A172 (cell line): ENCODE results near the gene GPR83. TPM values are rescaled to one million over a fixed set of nuclear protein-coding genes. Genes with fewer than 3 reads are reported as not detected.
"Not testable (repeated sequence)": the region's sequence is repeated elsewhere in the genome, so short reads cannot be mapped to it uniquely, and the experiment has no call there.

Source experiments
- DNase-seq: peaks from one replicate; pipeline ENCODE4 v3.0.0-alpha.2; 2015; ENCODE audit warnings: low spot score
- total RNA-seq: library from RNA; depleted of rRNA; stranded (reverse); fragments of >200 nt; shearing (Covaris generic); gene quantifications from 2 replicates; pipeline ENCODE4 v1.2.3, GENCODE V29; 2014; rRNA removed

GPR83 gene
- total RNA-seq, 1 experiment from 2014 or later: not detected

DNA sequence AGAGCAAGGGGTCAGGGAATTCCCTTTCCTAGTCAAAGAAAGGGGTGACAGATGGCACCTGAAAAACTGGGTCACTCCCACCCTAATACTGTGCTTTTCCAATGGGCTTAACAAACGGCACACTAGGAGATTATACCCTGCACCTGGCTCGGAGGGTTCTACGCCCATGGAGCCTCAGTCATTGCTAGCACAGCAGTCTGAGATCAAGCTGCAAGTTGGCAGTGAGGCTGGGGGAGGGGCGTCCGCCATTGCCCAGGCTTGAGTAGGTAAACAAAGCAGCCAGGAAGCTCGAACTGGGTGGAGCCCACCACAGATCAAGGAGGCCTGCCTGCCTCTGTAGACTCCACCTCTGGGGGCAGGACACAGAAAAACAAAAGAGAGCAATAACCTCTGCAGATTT is 30.6 kb downstream of the GPR83 start:
- DNase-seq: not testable (repeated sequence)

DNA sequence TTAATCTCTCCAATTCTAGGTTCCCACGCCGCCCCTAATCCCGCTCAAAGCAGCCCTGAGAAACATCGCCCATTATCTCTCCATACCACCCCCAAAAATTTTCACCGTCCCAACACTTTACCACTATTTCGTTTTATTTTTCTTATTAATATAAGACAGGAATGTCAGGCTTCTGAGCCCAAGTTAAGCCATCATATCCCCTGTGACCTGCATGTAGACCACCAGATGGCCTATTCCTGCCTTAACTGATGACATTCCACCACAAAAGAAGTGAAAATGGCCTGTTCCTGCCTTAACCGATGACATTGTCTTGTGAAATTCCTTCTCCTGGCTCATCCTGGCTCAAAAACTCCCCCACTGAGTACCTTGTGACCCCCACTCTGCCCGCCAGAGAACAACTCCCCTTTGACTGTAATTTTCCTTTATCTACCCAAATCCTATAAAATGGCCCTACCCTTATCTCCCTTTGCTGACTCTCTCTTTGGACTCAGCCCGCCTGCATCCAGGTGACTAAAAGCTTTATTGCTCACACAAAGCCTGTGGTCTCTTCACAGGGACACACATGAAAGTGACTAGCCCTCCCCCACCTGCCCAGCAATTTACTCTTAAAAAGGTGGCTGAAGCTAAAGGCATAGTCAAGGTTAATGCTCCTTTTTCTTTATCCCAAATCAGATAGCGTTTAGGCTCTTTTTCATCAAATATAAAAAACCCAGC is 50.2 kb downstream of the GPR83 start:
- DNase-seq: not testable (repeated sequence)

DNA sequence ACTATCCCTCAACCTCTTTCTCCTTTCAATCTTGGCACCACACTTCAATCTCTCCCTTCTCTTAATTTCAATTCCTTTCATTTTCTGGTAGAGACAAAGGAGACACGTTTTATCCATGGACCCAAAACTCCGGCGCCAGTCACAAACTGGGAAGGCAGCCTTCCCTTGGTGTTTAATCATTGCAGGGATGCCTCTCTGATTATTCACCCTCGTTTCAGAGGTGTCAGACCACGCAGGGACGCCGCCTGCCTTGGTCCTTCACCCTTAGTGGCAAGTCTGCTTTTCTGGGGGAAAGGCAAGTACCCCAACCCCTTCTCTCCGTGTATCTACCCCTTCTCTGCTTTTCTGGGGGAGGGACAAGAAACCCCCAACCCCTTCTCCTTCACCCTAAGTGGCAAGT is 54.9 kb downstream of the GPR83 start:
- not testable (repeated sequence) for DNase-seq

DNA sequence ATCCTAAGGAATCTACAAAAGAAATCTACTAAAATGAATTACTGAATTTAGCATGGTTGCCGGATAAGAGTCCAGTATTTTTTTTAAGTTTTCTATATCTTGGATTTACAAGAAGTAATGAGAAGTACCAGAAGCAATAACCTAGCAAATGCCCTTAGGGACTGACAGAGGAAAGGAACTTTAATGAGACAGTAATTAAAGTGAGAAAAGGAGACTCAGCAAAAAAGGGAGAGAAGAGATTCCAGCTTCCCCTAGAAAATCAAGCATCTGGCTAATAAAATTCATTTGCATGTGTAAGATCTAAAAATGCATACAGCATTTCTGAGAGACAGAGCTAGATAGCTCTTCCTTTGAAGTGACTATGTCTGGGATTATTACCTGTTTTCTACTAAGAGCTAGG is 57.7 kb downstream of the GPR83 start:
- no peak for DNase-seq

DNA sequence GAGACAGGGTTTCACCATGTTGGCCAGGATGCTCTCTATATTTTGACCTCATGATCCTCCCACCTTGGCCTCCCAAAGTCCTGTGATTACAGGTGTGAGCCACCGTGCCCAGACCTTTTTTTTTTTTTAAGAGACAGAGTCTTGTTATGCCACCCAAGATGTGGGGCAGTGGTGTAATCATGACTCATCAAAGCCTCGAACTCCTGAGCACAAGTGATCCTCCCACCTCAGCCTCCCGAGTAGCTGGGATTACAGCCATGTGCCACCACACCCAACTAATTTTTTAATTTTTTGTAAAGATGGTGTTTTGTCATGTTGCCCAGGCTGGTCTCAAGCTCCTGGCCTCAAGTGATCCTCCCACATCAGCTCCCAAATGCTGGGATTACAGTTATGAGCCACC is 59.0 kb downstream of the GPR83 start:
- DNase-seq: peak; percentile 2

DNA sequence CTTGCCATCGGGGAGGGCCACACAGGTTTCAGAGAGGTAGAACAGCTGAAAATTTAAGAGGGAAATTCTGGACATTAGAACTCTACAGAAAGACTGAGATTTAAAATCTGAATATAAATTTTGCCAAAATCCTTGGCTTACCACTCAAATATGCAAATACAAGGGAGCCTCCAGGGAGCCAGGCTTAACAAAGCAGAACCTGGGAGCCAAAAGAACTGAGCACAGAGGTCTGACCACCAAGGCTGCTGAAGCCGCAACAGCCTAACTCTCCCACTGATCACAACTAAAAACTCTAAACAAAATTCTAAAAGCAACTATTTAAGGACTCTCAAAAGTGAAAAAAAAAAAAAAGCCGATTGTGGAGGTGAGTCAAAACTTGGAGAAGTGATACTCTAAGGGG is 62.6 kb downstream of the GPR83 start:
- no peak for DNase-seq

DNA sequence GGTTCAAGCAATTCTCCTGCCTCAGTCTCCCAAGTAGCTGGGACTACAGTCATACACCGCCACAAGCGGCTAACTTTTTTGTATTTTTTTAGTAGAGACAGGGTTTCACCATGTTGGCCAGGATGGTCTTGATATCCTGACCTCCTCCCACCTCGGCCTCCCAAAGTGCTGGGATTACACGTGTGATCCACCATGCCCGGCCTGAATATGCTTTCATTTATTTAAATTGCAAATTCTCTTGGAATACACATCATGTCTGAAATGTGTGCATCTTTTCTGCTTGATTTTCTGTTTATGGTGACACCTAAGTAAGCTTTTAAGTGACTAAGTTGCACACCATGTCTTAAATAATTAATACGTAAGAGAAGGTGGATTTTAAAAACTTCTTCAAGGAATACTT is 65.2 kb downstream of the GPR83 start:
- no peak for DNase-seq

DNA sequence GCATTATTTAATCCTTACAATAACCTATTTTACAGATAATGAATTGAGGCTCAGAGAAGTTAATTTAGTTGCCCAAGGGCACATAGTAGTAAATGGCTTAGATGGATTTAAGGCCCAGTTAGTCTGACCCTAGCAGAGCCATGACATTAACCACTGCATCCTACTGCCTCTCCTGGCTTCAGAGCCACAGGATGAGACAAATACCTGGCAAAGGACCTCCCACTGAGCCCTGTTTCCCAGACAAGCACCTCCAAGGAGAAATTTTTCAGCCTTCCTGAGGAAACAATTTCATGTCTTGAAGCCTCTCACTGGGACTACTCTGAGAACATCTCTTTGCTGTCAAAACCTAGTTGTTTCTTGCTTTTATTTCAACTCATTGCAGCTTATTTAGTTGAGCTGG is 68.4 kb downstream of the GPR83 start:
- no peak for DNase-seq

DNA sequence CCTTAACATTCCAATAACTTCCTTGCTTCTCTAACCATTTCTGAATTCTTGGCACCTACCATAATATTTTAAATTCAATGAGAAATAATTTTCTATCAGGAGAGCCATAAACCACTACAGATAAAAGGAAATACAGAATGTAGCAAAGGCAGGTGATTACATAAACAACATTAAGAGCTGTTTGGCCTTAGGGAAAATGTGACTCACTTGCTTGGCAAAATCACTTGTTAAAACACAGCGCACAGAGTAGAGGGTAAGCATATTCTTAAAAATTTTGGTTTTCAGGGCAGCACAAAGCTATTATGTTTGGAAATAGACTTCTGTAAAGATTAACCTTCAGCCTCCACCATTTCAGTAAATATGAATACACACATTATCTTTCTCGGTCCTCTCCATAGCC is 70.4 kb downstream of the GPR83 start:
- no peak for DNase-seq

DNA sequence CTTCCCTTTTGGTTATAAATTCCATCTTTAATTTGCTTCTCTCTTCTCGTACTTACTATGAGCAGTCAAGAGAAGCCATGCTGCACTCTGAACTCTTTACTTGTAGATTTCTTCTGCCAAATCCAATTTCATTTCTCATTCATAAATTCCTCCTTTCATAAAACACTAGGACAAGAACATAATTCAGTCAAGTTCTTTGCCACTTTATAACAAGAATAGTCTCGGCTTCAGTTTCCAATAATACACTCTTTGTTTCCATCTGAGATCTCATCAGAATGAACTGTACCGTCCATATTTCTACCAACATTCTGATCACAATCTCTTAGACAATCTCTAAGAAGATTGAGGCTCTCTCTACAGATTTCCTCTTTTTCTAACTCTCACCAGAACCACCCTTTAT is 71.7 kb downstream of the GPR83 start:
- no peak for DNase-seq

DNA sequence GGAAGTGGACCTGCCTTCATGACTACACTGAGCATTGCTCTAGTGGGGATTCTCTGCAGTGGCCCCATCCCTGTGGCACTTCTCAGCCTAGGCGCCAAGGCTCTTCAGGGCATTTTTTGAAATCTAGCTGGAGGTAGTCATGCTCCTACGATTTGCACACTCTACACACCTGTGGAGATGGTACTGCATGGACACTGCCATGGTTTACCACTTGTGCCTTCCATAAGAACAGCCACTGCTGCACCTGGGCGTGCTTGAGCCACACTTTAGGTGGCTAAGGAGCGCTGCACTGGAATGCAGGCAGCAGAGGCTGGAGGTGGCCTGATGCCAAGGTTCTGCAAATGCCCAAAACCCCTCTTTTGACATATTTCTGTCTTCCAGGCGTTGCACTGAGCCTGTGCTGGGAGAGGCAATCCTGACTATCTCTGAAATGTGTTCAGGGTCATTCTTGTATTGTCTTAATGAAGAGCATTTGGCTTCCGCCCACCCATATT is 72.6 kb downstream of the GPR83 start:
- DNase-seq: no peak

Other genes starting within 250 kb of the GPR83 start
- not detected in 2 replicates for gene IZUMO1R, start 96.8 kb downstream of the GPR83 start, total RNA-seq
- 12.6 and 27.0 TPM in 2 replicates for gene MRE11, start 92.4 kb upstream of the GPR83 start, total RNA-seq
- 13.2 and 22.7 TPM in 2 replicates for gene ANKRD49, start 92.6 kb upstream of the GPR83 start, total RNA-seq
- gene C11orf97, start 111.0 kb upstream of the GPR83 start, total RNA-seq: not detected in 2 replicates
- 1.00 and 1.2 TPM in 2 replicates for gene FUT4, start 142.5 kb upstream of the GPR83 start, total RNA-seq
- 0.24 and 3.2 TPM in 2 replicates for gene PIWIL4, start 165.9 kb upstream of the GPR83 start, total RNA-seq